ENCODE data around the gene SELP.
"Not testable (repeated sequence)": the region's sequence is repeated elsewhere in the genome, so short reads cannot be mapped to it uniquely, and the experiment has no call there.

The SELP gene

GRCh38 chr1:169630006-169630405 is at the start of gene SELP:
Gene SELP, minus strand, starts transcription at chr1:169630124. Its CDS starts 50 bp downstream, at chr1:169630074.
- no peak for DNase-seq

GRCh38 chr1:169679692-169680091 is 49.8 kb upstream of the SELP start:
- no peak for DNase-seq

GRCh38 chr1:169676001-169676400 is 46.1 kb upstream of the SELP start:
- no peak for DNase-seq

GRCh38 chr1:169670836-169671235 is 40.9 kb upstream of the SELP start:
- DNase-seq = no peak

GRCh38 chr1:169670244-169670643 is 40.3 kb upstream of the SELP start:
- DNase-seq = not testable (repeated sequence)

GRCh38 chr1:169667699-169668596 is 38.0 kb upstream of the SELP start:
- DNase-seq = not testable (repeated sequence)

- DNase-seq = not testable (repeated sequence)
Measured at GRCh38 chr1:169667227-169667639, 37.3 kb upstream of the SELP start.

GRCh38 chr1:169662680-169663079 is 32.8 kb upstream of the SELP start:
- DNase-seq = not testable (repeated sequence)

- DNase-seq = not testable (repeated sequence)
Measured at GRCh38 chr1:169661066-169661465, 31.1 kb upstream of the SELP start.

- not testable (repeated sequence) for DNase-seq
Measured at GRCh38 chr1:169658777-169659176, 28.9 kb upstream of the SELP start.

- no peak for DNase-seq
Measured at GRCh38 chr1:169653873-169654272, 23.9 kb upstream of the SELP start.

GRCh38 chr1:169651035-169651434 is 21.1 kb upstream of the SELP start:
- DNase-seq = no peak

- DNase-seq = no peak
Measured at GRCh38 chr1:169650551-169650950, 20.6 kb upstream of the SELP start.

GRCh38 chr1:169648709-169649108 is 18.8 kb upstream of the SELP start:
- no peak for DNase-seq

- no peak for DNase-seq
Measured at GRCh38 chr1:169648187-169648586, 18.3 kb upstream of the SELP start.

- DNase-seq = no peak
Measured at GRCh38 chr1:169647512-169647911, 17.6 kb upstream of the SELP start.

GRCh38 chr1:169644297-169644696 is 14.4 kb upstream of the SELP start:
- no peak for DNase-seq

- DNase-seq = no peak
Measured at GRCh38 chr1:169634877-169635276, 5.0 kb upstream of the SELP start.

- DNase-seq = no peak
Measured at GRCh38 chr1:169634145-169634544, 4.2 kb upstream of the SELP start.

- no peak for DNase-seq
Measured at GRCh38 chr1:169631249-169631648, 1.3 kb upstream of the SELP start.

- no peak for DNase-seq
Measured at GRCh38 chr1:169624912-169625311, 5.0 kb downstream of the SELP start.

GRCh38 chr1:169624122-169624521 is 5.8 kb downstream of the SELP start:
- DNase-seq = no peak

- no peak for DNase-seq
Measured at GRCh38 chr1:169623132-169623926, 6.6 kb downstream of the SELP start.

- no peak for DNase-seq
Measured at GRCh38 chr1:169620565-169620964, 9.4 kb downstream of the SELP start.
